NCI-H2196 treated with DMSO at 0.1 percent for 48 hours (cell line): ENCODE measurements around the gene EEF1B2.
"Not testable (repeated sequence)": the region's sequence is repeated elsewhere in the genome, so short reads cannot be mapped to it uniquely, and the experiment has no call there.

Experiments
- DNase-seq: peaks from one replicate; lab custom pipeline; 2025; ENCODE audit not compliant: unreplicated experiment; lab: John Stamatoyannopoulos, UW

EEF1B2 gene

GRCh38 chr2:206163251-206163880, 3.7 kb downstream of the EEF1B2 start:
- no peak for DNase-seq

GRCh38 chr2:206164261-206164862, 4.7 kb downstream of the EEF1B2 start:
- DNase-seq, result no peak

DNA sequence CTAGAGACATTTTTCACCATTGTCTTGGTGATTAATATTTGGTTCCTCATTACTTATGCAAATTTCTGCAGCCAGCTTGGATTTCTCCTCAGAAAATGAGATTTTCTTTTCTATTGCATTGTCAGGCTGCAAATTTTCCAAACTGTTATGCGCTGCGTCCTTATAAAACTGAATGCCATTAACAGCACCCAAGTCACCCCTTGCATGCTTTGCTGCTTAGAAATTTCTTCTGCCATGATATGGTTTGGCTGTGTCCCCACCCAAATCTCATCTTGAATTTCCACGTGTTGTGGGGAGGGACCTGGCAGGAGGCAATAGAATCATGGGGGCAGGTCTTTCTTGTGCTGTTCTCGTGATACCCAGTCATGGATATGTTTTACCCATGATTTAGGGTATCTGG, 8.5 kb downstream of the EEF1B2 start:
- DNase-seq, result not testable (repeated sequence)

GRCh38 chr2:206171624-206172397, 12.1 kb downstream of the EEF1B2 start:
- not testable (repeated sequence) for DNase-seq

- no peak for DNase-seq
Measured at GRCh38 chr2:206173147-206173546, 13.5 kb downstream of the EEF1B2 start.

DNA sequence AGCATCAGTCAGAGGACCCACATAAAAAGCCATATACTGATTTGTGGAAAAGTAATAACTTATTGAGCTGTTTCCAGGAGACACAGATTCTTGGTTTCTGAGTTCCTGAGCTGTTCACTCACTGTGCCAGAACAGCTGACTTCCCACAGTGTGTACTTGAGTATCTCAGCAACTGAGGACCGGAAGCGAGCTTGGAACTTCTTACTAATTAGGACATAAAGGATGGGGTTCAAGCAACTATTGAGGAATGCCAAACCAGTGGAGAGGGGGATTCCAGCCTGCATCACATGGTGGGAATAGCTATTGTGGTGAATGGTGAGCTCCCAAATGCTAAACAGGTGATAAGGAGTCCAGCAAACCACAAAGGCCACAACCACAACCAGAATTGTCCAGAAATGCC, 16.4 kb downstream of the EEF1B2 start:
- DNase-seq, result no peak

GRCh38 chr2:206176901-206177300, 17.2 kb downstream of the EEF1B2 start:
- DNase-seq, result no peak

GRCh38 chr2:206181526-206181925, 21.8 kb downstream of the EEF1B2 start:
- not testable (repeated sequence) for DNase-seq

DNA sequence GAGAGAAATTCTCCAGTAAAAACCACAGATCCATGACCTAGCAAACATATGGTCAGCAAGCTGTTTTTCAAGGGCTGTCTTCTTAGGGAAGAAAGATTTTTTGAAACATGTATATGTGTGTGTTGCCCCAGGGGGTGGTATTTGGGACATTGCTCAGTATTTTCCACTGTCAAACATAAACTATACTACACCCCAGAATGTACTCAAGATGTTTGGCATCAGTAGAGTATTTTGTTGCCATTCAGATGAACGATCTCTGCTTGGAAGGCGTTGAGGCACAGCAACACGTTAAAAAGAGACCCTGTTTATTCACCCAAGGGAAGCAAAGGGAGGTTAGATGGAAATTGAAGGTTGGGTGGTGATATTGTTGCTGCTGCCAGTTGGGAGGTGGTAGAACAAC, 30.0 kb downstream of the EEF1B2 start:
- DNase-seq, result no peak

- no peak for DNase-seq
Measured at GRCh38 chr2:206190111-206190510, 30.4 kb downstream of the EEF1B2 start.

GRCh38 chr2:206190689-206191088, 31.0 kb downstream of the EEF1B2 start:
- no peak for DNase-seq

DNA sequence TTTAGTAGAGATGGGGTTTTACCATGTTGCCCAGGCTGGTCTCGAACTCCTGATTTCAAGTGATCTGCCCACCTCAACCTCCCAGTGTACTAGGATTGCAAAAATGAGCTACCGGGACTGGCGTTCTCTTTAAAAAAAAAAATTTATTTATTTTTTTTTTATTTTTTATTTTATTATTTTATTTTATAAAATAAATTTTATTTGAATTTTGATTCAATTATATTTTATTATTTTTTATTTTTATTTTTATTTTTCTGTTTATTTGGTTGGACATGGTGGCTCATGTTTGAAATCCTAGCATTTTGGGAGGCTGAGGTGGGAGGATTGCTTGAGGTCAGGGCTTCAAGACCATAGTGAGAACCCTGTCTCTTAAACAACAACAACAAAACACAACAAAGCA, 32.5 kb downstream of the EEF1B2 start:
- no peak for DNase-seq

- DNase-seq, result no peak
Measured at GRCh38 chr2:206193671-206194357, 34.1 kb downstream of the EEF1B2 start.

- no peak for DNase-seq
Measured at GRCh38 chr2:206198677-206199076, 39.0 kb downstream of the EEF1B2 start.

GRCh38 chr2:206201075-206201848, 41.6 kb downstream of the EEF1B2 start:
- DNase-seq, result no peak

GRCh38 chr2:206202446-206202845, 42.8 kb downstream of the EEF1B2 start:
- no peak for DNase-seq

DNA sequence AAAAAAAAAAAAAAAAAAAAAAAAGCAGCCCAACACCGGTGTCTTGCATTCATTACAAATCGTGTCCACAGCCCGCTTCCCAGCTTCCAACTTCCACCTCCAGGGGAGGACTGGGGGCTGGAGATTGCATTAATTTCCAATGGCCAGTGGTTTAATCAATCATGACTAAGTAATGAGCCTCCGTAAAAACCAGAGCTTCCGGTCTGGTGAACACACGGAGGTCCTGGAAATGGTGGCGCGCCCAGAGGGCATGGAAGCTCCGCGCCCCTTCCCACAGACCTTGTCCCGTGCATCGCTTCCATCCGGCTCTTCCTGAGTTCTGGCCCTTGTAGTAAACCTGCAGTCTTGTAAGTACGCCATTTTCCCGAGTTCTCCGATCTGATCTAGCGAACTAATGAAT, 43.6 kb downstream of the EEF1B2 start:
- no peak for DNase-seq

DNA sequence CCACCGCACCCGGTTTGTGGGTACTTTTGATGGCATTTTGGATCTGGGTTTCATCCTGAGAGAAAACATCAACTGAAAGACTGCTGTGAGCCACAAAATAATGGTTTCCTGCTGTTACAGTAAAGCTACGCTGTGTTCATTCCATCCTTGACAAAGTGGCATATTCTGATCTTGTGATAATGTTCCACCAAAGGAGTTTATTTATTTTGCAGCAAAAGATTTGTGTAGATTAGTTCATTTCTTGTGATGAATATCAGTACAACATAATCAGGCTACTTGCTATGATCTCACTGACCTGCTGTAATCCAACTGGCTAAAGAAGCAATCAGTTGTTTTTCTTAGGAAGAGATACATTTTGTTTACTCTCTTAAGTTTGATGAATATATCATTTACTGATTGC, 45.0 kb downstream of the EEF1B2 start:
- DNase-seq, result no peak

DNA sequence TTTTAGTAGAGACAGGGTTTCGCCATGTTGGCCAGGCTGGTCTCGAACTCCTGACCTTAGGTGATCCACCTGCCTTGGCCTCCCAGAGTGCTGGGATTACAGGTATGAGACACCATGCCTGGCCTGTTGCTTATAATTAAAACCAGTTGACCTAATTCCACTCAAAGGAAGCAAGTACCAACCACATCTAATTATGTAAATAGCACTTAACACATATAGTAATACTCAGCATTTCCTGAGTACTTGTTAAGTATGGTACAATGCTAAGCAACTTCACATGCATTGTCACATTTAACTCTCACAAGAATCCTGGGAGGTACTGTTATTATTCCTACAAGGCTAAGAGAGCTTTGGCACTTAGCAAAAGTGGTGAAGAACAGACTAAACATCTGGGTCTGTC, 47.6 kb downstream of the EEF1B2 start:
- not testable (repeated sequence) for DNase-seq

GRCh38 chr2:206208900-206209299, 49.2 kb downstream of the EEF1B2 start:
- no peak for DNase-seq
